Sigmoid colon (tissue), 4 donors: ENCODE data around the gene RIT2.

Experiments
- CTCF ChIP-seq, 4 experiments: fragments of 450-650 bp in 3 of 4; fragments of 200-600 bp in 1 of 4; IDR thresholded peaks; one replicate each; pipeline ENCODE4 v1.5.1; 2016 to 2019; ENCODE audit warnings: antibody characterized with exemption in 4 of 4, mild to moderate bottlenecking in 3 of 4, moderate library complexity in 2 of 4
- EP300 ChIP-seq, 4 donors: sonication (generic); formaldehyde crosslinking; IDR thresholded peaks; one replicate each; pipeline ENCODE4 v1.6.1; 2017; ENCODE audit warnings: antibody characterized with exemption in 4 of 4
- POLR2A ChIP-seq, 2 donors: fragments of 450-650 bp; IDR thresholded peaks; one replicate each; pipeline ENCODE4 v1.6.1; 2016; ENCODE audit warnings: antibody characterized with exemption in 2 of 2, mild to moderate bottlenecking in 2 of 2, moderate library complexity in 2 of 2

GRCh38 chr18:42821492-42821891 is 294.0 kb downstream of the RIT2 start:
- TF ChIP-seq EP300 (IDR thresholded peaks at IDR 0.05) = no peak
- no peak for TF ChIP-seq POLR2A (IDR thresholded peaks at IDR 0.05)
- TF ChIP-seq CTCF (IDR thresholded peaks at IDR 0.05) = no peak
